ENCODE data around the gene PKP1.
A peak's percentile ranks its signal among the peaks of the same experiment; 100 is the strongest.

PKP1 gene

DNA sequence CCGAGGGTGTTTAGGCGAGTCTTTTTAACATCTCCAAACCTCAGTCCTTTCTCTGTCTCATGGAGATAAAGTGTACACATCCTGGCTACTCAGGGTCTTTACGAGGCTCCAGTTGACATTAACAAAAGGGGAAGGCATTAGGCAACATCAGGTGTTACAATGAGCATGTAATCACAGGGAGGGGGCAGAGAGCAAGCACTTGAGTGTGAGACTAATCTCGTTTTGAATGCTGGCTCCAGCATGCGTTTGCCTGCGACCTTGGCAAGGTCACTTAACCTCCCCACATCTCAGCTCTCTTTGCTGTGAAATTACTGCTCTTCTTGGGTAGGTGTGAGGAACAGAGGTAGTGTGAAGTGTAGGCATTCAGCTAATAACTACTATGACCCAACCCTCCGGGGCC lies 91.1 kb downstream of the PKP1 start:
- Histone ChIP-seq H4K20me1 (no peaks in the 10 kb centered on the region), H3K4me2 (no peak overlapping the region), H3K4me3 (no peak overlapping the region), H3K36me3 (no peaks in the 10 kb centered on the region), H3K27me3 (no peaks in the 10 kb centered on the region), H3K4me1 (peaks cover 40% of the 10 kb centered on the region), H3K27ac (no peak overlapping the region), H3K9ac (no peak overlapping the region), H3K9me3 (no peaks in the 10 kb centered on the region)
- TF ChIP-seq Cebpa-rat (IDR thresholded peaks at IDR 0.05) = no peak

DNA sequence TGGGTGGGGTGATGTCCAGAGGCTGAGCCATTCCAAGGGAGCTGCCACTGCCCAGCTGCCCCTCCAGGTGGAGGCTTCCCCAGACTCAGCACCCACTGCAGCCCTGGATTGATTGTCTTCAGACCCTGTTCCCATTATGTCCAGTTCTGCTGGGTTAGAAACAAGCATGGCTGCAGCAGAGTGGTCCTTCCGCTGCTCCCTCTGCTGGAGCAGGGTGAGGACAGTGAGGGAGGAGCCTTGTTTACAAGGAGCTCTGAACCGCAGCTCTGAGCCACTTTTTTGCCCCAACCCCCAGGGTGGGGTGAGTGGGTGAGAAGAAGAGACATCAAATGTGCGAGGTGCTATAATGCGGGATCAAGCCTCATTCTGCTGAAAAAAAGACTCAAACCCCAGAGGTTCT lies 91.9 kb downstream of the PKP1 start:
- no peaks in the 10 kb centered on the region for H3K9me3 ChIP-seq

DNA sequence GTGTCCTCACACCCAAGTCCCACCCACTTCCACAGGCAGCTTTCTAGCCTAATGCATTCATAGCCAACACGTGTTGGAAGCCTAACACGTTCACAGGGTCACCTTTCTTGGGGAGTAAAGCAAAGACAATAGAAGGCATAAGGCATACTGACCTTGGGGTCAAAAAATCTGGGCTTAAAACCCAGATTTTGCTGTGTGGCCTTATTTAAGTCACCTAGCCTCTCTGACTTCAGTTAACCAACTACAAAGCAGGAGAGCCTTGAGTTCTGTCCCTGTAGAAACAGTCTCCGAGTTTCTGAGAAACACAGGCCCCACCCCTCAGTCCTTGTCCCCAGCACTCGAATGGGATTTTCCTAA lies 92.8 kb downstream of the PKP1 start:
- TF ChIP-seq Cebpa-rat (IDR thresholded peaks at IDR 0.05) = no peak
- Histone ChIP-seq H3K4me1 (peaks cover 23% of the 10 kb centered on the region), H3K27ac (no peak overlapping the region), H3K9ac (no peak overlapping the region), H4K20me1 (no peaks in the 10 kb centered on the region), H3K4me2 (no peak overlapping the region), H3K36me3 (no peaks in the 10 kb centered on the region), H3K4me3 (no peak overlapping the region), H3K9me3 (no peaks in the 10 kb centered on the region), H3K27me3 (no peaks in the 10 kb centered on the region)

More for the DNA sequence above, 91.9 kb downstream of the PKP1 start:
- TF ChIP-seq Cebpa-rat (IDR thresholded peaks at IDR 0.05) = no peak
- Histone ChIP-seq H3K4me2 (peak overlapping the region; percentile 26; the same call in 1 of the 2 replicates), H3K9ac (no peak overlapping the region), H3K27ac (no peak overlapping the region), H4K20me1 (no peaks in the 10 kb centered on the region), H3K4me3 (no peak overlapping the region), H3K27me3 (no peaks in the 10 kb centered on the region), H3K36me3 (no peaks in the 10 kb centered on the region), H3K4me1 (peaks cover 32% of the 10 kb centered on the region)

DNA sequence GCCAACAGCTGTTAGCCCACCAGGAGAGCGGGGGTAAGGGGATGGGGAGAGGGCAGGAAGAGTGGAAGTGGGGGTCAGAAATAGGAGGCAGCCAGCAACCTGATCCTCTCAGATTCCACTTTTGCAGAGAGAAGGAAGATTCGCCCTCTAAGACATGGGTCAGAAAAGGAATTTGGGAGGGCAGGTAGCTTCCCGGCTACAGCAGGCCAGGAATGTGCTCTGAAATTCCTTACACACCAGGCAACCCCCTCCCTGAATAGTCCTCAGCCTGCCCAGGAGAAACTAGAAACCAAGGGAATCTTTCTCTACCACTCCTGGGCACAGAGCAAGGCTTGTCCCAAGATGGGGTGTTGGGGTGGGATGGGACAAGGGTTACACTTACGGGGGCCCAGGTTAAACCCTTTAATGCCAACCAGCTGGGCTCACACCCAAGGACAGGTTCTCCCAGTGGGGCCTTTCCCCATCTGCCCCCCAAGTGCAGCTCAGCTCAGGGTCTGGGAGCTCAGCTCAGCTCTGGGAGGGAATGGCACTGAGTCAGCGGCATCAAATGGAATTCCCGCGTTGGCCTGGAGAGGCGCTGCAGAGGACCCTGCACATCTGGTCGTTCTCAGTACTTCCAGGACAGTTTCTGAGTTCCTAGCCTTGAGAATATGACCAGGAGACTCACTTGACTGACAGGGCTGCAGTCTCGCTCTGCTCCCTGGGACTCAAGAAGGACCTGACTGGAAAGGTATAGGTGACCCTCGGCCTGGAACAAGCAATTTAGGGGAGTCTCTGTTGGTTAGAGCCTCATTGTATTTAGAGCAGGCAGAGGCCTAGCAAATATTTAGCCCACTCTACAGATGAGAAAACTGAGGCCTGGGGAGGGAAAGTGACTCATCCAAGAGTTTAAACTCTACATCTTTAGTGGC lies 93.4 kb downstream of the PKP1 start:
- H3K9ac ChIP-seq = no peak overlapping the region
- no peak overlapping the region for H3K27ac ChIP-seq
- no peaks in the 10 kb centered on the region for H4K20me1 ChIP-seq
- H3K27me3 ChIP-seq = no peaks in the 10 kb centered on the region
- H3K36me3 ChIP-seq = no peaks in the 10 kb centered on the region
- peaks cover 17% of the 10 kb centered on the region for H3K4me1 ChIP-seq
- no peak overlapping the region for H3K4me3 ChIP-seq
- no peak for TF ChIP-seq Cebpa-rat (IDR thresholded peaks at IDR 0.05)
- H3K4me2 ChIP-seq = no peak overlapping the region
- no peaks in the 10 kb centered on the region for H3K9me3 ChIP-seq

DNA sequence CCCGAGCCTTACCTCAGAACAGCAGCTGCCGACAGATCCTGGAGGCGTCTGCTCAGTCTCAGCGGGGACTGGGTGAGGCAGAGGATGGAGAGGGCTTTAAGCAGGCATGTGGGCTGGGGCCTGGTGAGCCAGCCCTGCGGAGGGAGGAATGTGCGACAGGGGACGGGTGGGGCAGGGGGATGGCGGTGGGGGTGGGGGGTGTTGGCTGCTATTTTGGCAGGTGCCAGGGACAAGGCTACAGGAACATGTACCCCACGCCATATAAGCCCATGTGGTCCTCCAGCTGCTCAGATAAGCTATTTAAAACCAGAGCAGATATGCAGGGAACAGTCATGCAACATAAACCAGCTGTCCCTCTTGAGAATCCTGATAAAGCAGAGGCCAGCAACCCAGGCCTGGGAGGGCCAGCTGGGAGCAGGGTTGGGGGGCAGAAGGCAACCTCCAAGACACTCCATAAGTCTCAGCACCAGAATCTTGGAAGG lies 94.3 kb downstream of the PKP1 start, which contains the start of gene TNNT2:
Gene TNNT2, minus strand, starts transcription at position 70 of the 482 bp plus-strand sequence. CDS start 4,426 bp downstream, outside the sequence.
- no peak within 1 kb of the TSS for H3K4me3 ChIP-seq
- H3K4me1 ChIP-seq = peaks cover 9% of the 10 kb centered on the region
- H3K27me3 ChIP-seq = no peaks in the 10 kb centered on the region
- no peak for TF ChIP-seq Cebpa-rat (IDR thresholded peaks at IDR 0.05)
- H3K9ac ChIP-seq = no peak within 1 kb of the TSS
- H3K27ac ChIP-seq = no peak within 1 kb of the TSS
- no peaks in the 10 kb centered on the region for H3K9me3 ChIP-seq
- no peak within 1 kb of the TSS for H3K4me2 ChIP-seq
- H4K20me1 ChIP-seq = no peaks in the 10 kb centered on the region
- no peaks in the 10 kb centered on the region for H3K36me3 ChIP-seq

DNA sequence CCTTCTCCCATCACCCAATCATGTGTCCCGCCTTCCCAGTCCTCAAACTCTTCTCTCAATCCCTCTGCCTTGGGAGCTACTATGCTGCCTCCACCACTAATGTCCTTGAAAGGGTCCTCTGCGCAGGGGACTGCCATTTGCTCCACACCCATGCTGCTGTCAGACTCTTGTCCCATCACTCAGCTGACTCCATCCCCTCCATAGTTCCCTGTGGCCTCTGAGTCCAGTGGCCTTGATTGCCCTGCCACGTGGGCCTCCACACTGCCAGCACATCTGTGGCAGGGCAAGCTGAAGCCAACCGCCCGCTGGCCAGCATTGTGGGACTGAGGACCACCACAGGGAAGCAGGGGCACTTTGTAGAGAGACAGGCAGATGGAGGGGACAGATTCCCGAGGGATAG lies 95.5 kb downstream of the PKP1 start:
- no peak for TF ChIP-seq Cebpa-rat (IDR thresholded peaks at IDR 0.05)
- H3K4me2 ChIP-seq = no peak overlapping the region
- no peaks in the 10 kb centered on the region for H3K36me3 ChIP-seq
- no peaks in the 10 kb centered on the region for H3K9me3 ChIP-seq
- H3K27ac ChIP-seq = no peak overlapping the region
- H3K4me1 ChIP-seq = peaks cover 9% of the 10 kb centered on the region
- no peak overlapping the region for H3K4me3 ChIP-seq
- no peaks in the 10 kb centered on the region for H3K27me3 ChIP-seq
- no peak overlapping the region for H3K9ac ChIP-seq
- no peaks in the 10 kb centered on the region for H4K20me1 ChIP-seq

DNA sequence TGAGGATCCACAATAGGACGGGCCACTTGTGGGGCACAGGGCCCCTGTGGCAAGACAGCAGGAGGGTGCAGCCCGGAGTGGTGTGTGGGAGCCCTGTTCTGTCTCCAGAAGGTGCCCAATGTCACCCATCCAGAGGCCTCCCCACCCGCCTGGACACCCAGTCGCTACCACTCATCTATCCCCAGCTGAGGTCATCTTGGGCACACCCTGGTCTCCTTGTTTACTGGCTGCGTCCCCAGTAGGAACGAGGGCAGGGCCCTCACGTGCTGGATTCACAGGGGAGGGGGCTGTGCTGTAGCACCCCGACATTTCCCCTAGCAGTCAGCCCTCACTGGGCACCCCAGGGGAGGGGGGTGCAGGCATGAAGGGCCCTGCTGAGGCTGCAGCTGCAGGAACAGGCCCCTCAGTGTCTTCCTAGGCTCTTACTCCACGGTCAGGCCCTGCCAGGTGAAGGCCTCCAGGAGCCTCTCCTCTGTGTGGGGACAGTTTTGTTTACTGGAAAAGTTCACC lies 96.5 kb downstream of the PKP1 start:
- Histone ChIP-seq H3K27ac (no peak overlapping the region), H3K36me3 (no peaks in the 10 kb centered on the region), H3K27me3 (no peaks in the 10 kb centered on the region), H4K20me1 (no peaks in the 10 kb centered on the region), H3K4me2 (no peak overlapping the region), H3K4me3 (no peak overlapping the region), H3K9ac (no peak overlapping the region), H3K9me3 (no peaks in the 10 kb centered on the region), H3K4me1 (peaks cover 9% of the 10 kb centered on the region)
- TF ChIP-seq Cebpa-rat (IDR thresholded peaks at IDR 0.05) = no peak

DNA sequence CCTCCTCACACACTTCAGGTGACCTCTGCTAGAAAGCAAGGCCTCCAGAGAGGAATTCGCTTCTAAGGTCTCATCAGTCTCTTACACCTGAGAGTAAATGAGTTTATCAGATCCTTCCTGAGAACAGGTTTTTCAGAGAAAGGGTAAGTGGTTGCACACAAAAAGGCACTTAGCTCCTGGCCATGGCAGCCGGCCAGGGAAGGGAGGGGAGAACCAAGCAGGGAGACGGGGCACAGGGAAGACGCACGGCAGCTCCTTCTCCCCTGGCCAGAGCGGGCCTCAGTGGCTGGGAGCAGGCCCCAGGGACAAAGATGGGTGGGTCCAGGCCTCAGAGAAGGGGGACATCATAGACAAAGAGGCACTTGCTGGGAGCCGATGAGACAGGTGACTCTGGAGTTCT lies 97.8 kb downstream of the PKP1 start:
- no peak for TF ChIP-seq Cebpa-rat (IDR thresholded peaks at IDR 0.05)

More for the DNA sequence above, 97.8 kb downstream of the PKP1 start:
- H3K9me3 ChIP-seq = no peaks in the 10 kb centered on the region
- H3K36me3 ChIP-seq = no peaks in the 10 kb centered on the region
- H3K27me3 ChIP-seq = no peaks in the 10 kb centered on the region
- 0 out of 2 replicates have a peak, but pooled peaks cover 5% of the 10 kb centered on the region for H3K4me1 ChIP-seq
- H3K9ac ChIP-seq = no peak overlapping the region
- H4K20me1 ChIP-seq = no peaks in the 10 kb centered on the region
- H3K4me3 ChIP-seq = no peak overlapping the region
- no peak overlapping the region for H3K27ac ChIP-seq
- H3K4me2 ChIP-seq = no peak overlapping the region

Data from BLaER1 (cell line).